Body of pancreas (tissue), 4 donors: ENCODE data around the gene CIROP. TPM values are rescaled to one million over a fixed set of nuclear protein-coding genes. Genes with fewer than 3 reads are reported as not detected.

Experiments
- ATAC-seq: fragments of 150-250 bp; one replicate; pipeline ENCODE4 v1.9.1; 2016
- DNase-seq, 4 donors: peaks; one replicate each; pipeline ENCODE4 v3.0.0-alpha.2; 2019
- H3K27ac ChIP-seq, 4 donors: fragments of 200-600 bp; sonication (generic); 1 replicate in 3 of 4; 2 replicates in 1 of 4; pipeline versions ENCODE4 v1.5.1 to v1.6.1; 2016 to 2019; ENCODE audit warnings: mild to moderate bottlenecking in 1 of 4, mixed read lengths in 1 of 4, moderate library complexity in 1 of 4
- H3K27me3 ChIP-seq, 2 donors: fragments of 200-600 bp; sonication (generic); one replicate each; pipeline ENCODE4 v1.6.0; 2016; ENCODE audit warnings: mild to moderate bottlenecking in 1 of 2
- H3K36me3 ChIP-seq, 2 donors: fragments of 200-600 bp; sonication (generic); replicated peaks in 1 of 2; 2 replicates each; pipeline ENCODE4 v1.5.1; 2016; ENCODE audit warnings: low read depth in 2 of 2; ENCODE audit not compliant: insufficient read depth in 1 of 2
- H3K4me1 ChIP-seq: fragments of 200-600 bp; sonication (generic); one replicate; pipeline ENCODE4 v1.6.0; 2016
- H3K4me3 ChIP-seq, 2 donors: fragments of 200-600 bp; sonication (generic); 1 replicate in 1 of 2; 2 replicates in 1 of 2; pipeline ENCODE4 v1.5.1; 2016 to 2019
- H3K9me3 ChIP-seq, 3 donors: fragments of 200-600 bp; sonication (generic); 1 replicate in 2 of 3; 2 replicates in 1 of 3; pipeline ENCODE4 v1.5.1; 2016
- POLR2A ChIP-seq, 3 donors: fragments of 450-650 bp; IDR thresholded peaks; one replicate each; pipeline ENCODE4 v1.6.1; 2016; ENCODE audit warnings: antibody characterized with exemption in 3 of 3, mild to moderate bottlenecking in 2 of 3
- WGBS, 2 donors: methylation state at CpG; one replicate each; pipeline ENCODE4 v1.1.5; 2017; 5-methylcytosine and 5-hydroxymethylcytosine counted together
- intact Hi-C: fragments of 100-400 bp; cut with DNase I; formaldehyde crosslinking; loops from one replicate; pipeline ENCODE4 v1.15.1; 2023
- total RNA-seq, 2 donors: library from RNA; depleted of rRNA; stranded (reverse); fragments of >200 nt; gene quantifications; one replicate each; pipeline ENCODE4 v1.1.0, GENCODE V29; 2016
- TF ChIP-seq, protein P1 (sequence below), 7 experiments: fragments of 450-650 bp in 4 of 7; fragments of 200-600 bp in 3 of 7; sonication (generic) in 3 of 7; IDR thresholded peaks; one replicate each; pipeline ENCODE4 v1.5.1; 2016 to 2019; ENCODE audit warnings: antibody characterized with exemption in 7 of 7

Gene CIROP
- total RNA-seq, 2 donors from 2014 or later = not detected

DNA sequence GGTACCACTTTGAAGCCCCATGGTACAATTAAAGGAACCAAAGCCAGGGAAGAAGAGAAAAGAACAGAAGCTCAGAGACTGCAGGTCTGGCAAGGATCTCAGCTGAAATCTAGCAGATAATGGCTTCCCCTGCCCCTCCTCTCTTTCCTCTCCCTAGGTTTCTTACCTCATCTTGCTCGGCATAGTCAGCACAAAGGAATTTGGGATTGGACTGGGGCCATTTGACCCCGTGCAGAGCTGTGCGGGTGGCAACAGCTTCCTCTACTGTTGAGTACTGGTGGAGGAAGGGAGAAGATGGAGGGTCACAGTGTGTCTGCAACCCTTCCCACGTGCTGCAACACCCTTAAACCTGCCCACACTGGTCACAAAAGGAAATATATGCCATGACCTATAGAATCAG is 42.8 kb downstream of the CIROP start:
- Histone ChIP-seq H3K36me3 (peaks cover 17 to 36% of the 10 kb centered on the region in 2 donors), H3K9me3 (no peaks in the 10 kb centered on the region), H3K4me3 (no peak overlapping the region), H3K27me3 (no peaks in the 10 kb centered on the region), H3K4me1 (peaks cover 17% of the 10 kb centered on the region), H3K27ac (peak overlapping the region; percentile 9 to 76 (median 68))
- TF ChIP-seq, protein P1, sequence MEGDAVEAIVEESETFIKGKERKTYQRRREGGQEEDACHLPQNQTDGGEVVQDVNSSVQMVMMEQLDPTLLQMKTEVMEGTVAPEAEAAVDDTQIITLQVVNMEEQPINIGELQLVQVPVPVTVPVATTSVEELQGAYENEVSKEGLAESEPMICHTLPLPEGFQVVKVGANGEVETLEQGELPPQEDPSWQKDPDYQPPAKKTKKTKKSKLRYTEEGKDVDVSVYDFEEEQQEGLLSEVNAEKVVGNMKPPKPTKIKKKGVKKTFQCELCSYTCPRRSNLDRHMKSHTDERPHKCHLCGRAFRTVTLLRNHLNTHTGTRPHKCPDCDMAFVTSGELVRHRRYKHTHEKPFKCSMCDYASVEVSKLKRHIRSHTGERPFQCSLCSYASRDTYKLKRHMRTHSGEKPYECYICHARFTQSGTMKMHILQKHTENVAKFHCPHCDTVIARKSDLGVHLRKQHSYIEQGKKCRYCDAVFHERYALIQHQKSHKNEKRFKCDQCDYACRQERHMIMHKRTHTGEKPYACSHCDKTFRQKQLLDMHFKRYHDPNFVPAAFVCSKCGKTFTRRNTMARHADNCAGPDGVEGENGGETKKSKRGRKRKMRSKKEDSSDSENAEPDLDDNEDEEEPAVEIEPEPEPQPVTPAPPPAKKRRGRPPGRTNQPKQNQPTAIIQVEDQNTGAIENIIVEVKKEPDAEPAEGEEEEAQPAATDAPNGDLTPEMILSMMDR (IDR thresholded peaks at IDR 0.05) = no peak
- no peak for TF ChIP-seq POLR2A (IDR thresholded peaks at IDR 0.05)
- intact Hi-C loops = no loop called here
- WGBS, 2 donors = 30 to 51% methylated on average over 4 of the region's 4 CpGs
- ATAC-seq (peak; percentile 73), DNase-seq (peak; percentile 75 to 83 (median 78))

DNA sequence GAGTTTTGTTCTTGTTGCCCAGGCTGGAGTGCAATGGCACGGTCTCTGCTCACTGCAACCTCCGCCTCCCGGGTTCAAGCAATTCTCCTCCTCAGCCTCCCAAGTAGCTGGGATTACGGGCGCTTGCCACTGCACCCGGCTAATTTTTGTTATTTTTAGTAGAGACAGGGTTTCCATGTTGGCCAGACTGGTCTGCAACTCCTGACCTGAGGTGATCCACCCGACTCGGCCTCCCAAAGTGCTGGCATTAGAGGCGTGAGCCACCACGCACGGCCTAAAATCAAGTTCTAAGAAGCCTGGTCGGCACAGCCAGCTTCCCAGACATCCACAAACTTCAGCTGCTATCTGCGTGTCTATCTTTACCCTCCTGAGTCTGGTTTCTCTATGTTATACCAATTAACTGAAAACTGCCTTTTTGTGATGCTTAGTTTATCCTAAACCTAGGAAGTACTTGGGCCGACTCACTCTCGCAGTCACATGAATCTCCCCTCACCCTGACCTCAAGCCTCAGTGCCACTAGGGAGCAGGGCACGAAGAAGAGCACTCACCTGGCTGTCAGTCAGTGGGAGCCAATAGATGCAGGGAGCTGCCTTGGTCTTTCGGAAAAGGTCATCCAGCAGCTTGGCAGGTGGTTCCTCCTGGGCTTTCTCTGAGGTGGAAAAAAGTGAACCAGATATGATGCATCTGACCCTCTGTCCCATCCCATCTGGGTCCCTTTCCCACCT is 44.1 kb downstream of the CIROP start:
- TF ChIP-seq POLR2A (IDR thresholded peaks at IDR 0.05) = no peak
- Histone ChIP-seq H3K36me3 (peaks cover 16 to 32% of the 10 kb centered on the region in 2 donors), H3K9me3 (no peaks in the 10 kb centered on the region), H3K4me1 (peaks cover 30% of the 10 kb centered on the region), H3K27me3 (no peaks in the 10 kb centered on the region), H3K4me3 (no peak overlapping the region), H3K27ac (peak overlapping the region in 3 of 4 donors; percentile 61 to 76 (median 76))
- ATAC-seq (no peak), DNase-seq (no peak)
- intact Hi-C loops = no loop called here
- 92% methylated on average over 17 of the region's 17 CpGs for WGBS, 2 donors

- Histone ChIP-seq H3K4me1 (peaks cover 32% of the 10 kb centered on the region), H3K27ac (peak overlapping the region in 1 of 4 donors; percentile 73), H3K9me3 (no peaks in the 10 kb centered on the region), H3K27me3 (no peaks in the 10 kb centered on the region), H3K36me3 (peaks cover 11 to 28% of the 10 kb centered on the region in 2 donors), H3K4me3 (no peak overlapping the region)
- intact Hi-C loops = loop anchor here (5.0 kb wide), 1 partner anchor 72 kb away; no protein-coding TSS in a partner anchor
- TF ChIP-seq, protein P1 (IDR thresholded peaks at IDR 0.05) = no peak
- TF ChIP-seq POLR2A (IDR thresholded peaks at IDR 0.05) = no peak
- 87 to 92% methylated on average over 27 to 32 of the region's 32 CpGs for WGBS, 2 donors
- DNase-seq (no peak), ATAC-seq (no peak)
Measured at GRCh38 chr14:23058654-23059504, 45.9 kb downstream of the CIROP start.

GRCh38 chr14:23057757-23058653 is 46.8 kb downstream of the CIROP start:
- H3K27ac ChIP-seq = peak overlapping the region; percentile 56 to 73 (median 68)
- intact Hi-C loops = loop anchor here (5.0 kb wide), 1 partner anchor 71 kb away; no protein-coding TSS in a partner anchor
- TF ChIP-seq, protein P1 (IDR thresholded peaks at IDR 0.05) = peak; percentile 87 to 97 (median 94)
- peak in 1 of 3 donors; percentile 19 for TF ChIP-seq POLR2A (IDR thresholded peaks at IDR 0.05)

More at GRCh38 chr14:23057757-23058653, 46.8 kb downstream of the CIROP start:
- DNase-seq (peak; percentile 87 to 91 (median 88)), ATAC-seq (peak; percentile 82)
- Histone ChIP-seq H3K4me1 (peaks cover 32% of the 10 kb centered on the region), H3K36me3 (peaks cover 11 to 20% of the 10 kb centered on the region in 2 donors), H3K27me3 (no peaks in the 10 kb centered on the region), H3K9me3 (no peaks in the 10 kb centered on the region), H3K4me3 (peak overlapping the region; percentile 40 to 63)
- WGBS, 2 donors = 1 to 4% methylated on average over 6 to 51 of the region's 51 CpGs
